ENCODE data around the gene TLCD3B.

TLCD3B gene

DNA sequence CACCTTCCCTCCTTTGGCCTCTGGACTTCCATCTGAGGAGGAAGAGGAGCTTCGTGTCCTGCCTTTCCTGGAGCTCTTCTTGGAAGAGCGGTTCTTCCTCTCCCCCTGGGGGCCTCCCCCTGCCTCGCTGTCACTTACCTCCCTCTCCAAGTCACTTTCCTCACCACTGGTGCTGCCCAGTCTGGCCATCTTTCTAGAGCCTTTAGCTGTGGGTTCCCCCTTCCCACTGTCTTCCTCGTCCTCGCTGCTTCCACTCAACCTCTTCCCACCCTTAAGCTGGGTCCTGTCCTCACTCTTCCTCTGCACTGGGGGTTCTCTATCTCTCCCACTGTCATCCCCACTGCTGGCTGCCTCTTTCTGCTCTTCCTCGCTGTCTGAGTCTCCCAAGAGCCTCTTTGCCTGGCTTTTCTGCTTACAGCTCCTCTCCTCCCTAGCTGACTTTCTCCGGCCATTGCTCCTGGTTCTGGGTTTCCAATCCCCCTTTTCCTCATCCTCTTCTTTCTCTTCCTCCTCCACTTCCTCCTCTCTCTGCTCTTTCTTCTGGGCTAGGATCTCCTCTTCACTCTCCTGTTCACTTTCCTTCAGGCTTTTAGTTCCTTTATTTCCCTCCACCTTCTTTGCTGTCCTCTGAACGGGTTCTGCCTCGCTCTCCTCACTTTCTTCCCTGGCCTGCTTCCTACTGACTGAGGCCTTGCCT, 37.0 kb downstream of the TLCD3B start:
- H3K27me3 ChIP-seq (ENCODE audit: control insufficient read depth in 1 of 2, insufficient read depth in 2 of 2, low read length in 2 of 2): no peaks in the 10 kb centered on the region
- H3K9me3 ChIP-seq (ENCODE audit: control insufficient read depth in 2 of 2, low read length in 2 of 2): no peaks in the 10 kb centered on the region
- H3K9ac ChIP-seq (ENCODE audit: low read length in 2 of 2): peak overlapping the region; percentile 96 to 98
- peaks cover 22% of the 10 kb centered on the region for H3K4me1 ChIP-seq (ENCODE audit: control insufficient read depth, insufficient read depth, low read length)
- peak overlapping the region; percentile 99 for H3K27ac ChIP-seq (ENCODE audit: low read length)
- peaks cover 28 to 32% of the 10 kb centered on the region in 2 donors for H3K36me3 ChIP-seq (ENCODE audit: control insufficient read depth in 2 of 2, insufficient read depth in 2 of 2, low read length in 2 of 2)
- peak overlapping the region in 1 of 2 donors; percentile 96 for H3K4me3 ChIP-seq (ENCODE audit: low read length in 2 of 2)

DNA sequence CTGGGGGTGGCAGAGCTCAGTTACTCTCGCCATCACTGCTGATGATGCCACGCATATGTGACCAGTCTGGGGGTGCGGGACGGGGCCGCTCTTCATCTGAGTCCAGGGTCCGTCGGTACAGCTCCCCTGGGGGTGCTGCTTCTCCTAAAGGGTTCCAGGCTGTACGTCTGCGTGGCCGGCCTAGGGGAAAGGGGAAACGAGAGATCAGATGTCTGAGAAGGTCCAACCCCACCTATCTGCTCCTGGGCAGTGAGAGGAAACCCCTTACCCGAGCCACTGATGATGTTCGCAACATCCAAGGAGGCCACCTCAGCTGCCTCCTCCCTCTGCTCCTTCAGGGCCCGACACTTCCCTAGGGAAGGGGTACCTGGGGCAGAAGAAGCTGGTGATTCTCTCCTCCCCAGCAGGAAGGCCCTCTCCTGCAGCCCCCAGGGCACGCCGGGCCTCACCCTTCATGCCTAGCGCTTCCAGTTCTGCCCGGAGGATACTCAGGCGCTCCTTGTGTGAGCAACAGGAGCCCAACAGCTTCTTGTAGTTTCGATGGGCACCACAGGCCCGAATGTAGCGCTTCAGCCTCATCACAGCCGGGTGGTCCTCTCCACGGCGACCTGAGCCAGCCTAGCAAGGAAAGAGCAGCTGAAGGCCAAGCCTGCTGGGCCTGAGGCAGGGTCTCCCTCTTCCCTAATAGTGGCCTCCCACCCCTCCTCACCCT, 37.7 kb downstream of the TLCD3B start:
- H3K4me3 ChIP-seq (ENCODE audit: low read length in 2 of 2): no peak overlapping the region
- no peaks in the 10 kb centered on the region for H3K27me3 ChIP-seq (ENCODE audit: control insufficient read depth in 1 of 2, insufficient read depth in 2 of 2, low read length in 2 of 2)
- peaks cover 32 to 34% of the 10 kb centered on the region in 2 donors for H3K36me3 ChIP-seq (ENCODE audit: control insufficient read depth in 2 of 2, insufficient read depth in 2 of 2, low read length in 2 of 2)
- no peak overlapping the region for H3K9ac ChIP-seq (ENCODE audit: low read length in 2 of 2)
- no peak overlapping the region for H3K27ac ChIP-seq (ENCODE audit: low read length)
- peaks cover 22% of the 10 kb centered on the region for H3K4me1 ChIP-seq (ENCODE audit: control insufficient read depth, insufficient read depth, low read length)
- H3K9me3 ChIP-seq (ENCODE audit: control insufficient read depth in 2 of 2, low read length in 2 of 2): no peaks in the 10 kb centered on the region

DNA sequence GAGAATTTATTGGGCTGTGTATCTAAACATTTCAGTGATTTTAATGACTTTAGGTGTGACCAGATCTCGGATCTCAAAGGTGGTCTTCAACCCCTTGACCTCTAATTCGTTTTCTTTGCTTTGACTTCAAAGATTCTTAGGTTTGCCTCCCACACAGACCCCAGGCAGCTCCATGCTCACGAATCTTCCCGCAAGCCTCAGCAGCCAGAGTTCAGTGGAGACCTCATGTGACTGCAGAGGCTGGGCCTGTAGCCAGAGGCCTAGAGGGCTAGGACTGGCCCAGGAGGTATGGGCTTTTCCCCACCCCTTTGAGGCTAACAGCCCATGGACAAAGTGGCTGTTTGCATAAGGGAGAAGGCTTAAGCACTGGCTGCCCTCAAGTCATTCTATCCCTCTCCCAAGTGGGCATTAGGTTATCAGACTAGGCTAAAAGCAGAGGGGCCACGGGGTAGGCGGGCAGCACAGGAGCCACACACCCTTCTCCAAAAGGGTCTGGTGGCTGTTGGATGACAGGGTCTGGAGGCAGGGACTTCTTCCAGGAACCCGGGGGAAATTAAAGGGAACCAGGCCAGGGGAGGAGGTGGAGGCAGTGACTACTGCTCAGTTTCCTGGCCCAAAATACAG, 38.6 kb downstream of the TLCD3B start:
- Histone ChIP-seq H3K27ac (ENCODE audit: low read length) (peak overlapping the region; percentile 11), H3K36me3 (ENCODE audit: control insufficient read depth in 2 of 2, insufficient read depth in 2 of 2, low read length in 2 of 2) (peaks cover 34 to 37% of the 10 kb centered on the region in 2 donors), H3K27me3 (ENCODE audit: control insufficient read depth in 1 of 2, insufficient read depth in 2 of 2, low read length in 2 of 2) (no peaks in the 10 kb centered on the region), H3K4me1 (ENCODE audit: control insufficient read depth, insufficient read depth, low read length) (peaks cover 22% of the 10 kb centered on the region), H3K9ac (ENCODE audit: low read length in 2 of 2) (no peak overlapping the region), H3K9me3 (ENCODE audit: control insufficient read depth in 2 of 2, low read length in 2 of 2) (no peaks in the 10 kb centered on the region), H3K4me3 (ENCODE audit: low read length in 2 of 2) (no peak overlapping the region)

DNA sequence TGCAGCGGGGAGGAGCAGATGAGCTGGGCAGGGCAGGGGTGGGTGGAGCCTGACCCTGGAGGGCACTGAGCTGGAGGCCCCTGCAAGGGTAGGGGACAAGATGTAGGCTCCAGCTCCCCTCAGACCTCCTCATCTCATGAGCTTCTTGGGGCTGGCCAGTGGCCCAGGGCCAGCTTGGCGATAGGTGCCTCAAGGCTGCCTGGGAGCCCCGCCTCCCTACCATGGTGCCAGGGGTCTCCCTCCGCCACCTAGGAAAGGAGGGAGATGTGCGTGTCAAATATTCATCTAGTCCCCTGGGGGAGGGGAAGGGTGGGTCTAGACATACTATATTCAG, 39.5 kb downstream of the TLCD3B start:
- peak overlapping the region; percentile 11 for H3K27ac ChIP-seq (ENCODE audit: low read length)
- peaks cover 38 to 42% of the 10 kb centered on the region in 2 donors for H3K36me3 ChIP-seq (ENCODE audit: control insufficient read depth in 2 of 2, insufficient read depth in 2 of 2, low read length in 2 of 2)
- no peak overlapping the region for H3K9ac ChIP-seq (ENCODE audit: low read length in 2 of 2)
- peaks cover 17% of the 10 kb centered on the region for H3K4me1 ChIP-seq (ENCODE audit: control insufficient read depth, insufficient read depth, low read length)
- H3K9me3 ChIP-seq (ENCODE audit: control insufficient read depth in 2 of 2, low read length in 2 of 2): no peaks in the 10 kb centered on the region
- no peaks in the 10 kb centered on the region for H3K27me3 ChIP-seq (ENCODE audit: control insufficient read depth in 1 of 2, insufficient read depth in 2 of 2, low read length in 2 of 2)
- no peak overlapping the region for H3K4me3 ChIP-seq (ENCODE audit: low read length in 2 of 2)

DNA sequence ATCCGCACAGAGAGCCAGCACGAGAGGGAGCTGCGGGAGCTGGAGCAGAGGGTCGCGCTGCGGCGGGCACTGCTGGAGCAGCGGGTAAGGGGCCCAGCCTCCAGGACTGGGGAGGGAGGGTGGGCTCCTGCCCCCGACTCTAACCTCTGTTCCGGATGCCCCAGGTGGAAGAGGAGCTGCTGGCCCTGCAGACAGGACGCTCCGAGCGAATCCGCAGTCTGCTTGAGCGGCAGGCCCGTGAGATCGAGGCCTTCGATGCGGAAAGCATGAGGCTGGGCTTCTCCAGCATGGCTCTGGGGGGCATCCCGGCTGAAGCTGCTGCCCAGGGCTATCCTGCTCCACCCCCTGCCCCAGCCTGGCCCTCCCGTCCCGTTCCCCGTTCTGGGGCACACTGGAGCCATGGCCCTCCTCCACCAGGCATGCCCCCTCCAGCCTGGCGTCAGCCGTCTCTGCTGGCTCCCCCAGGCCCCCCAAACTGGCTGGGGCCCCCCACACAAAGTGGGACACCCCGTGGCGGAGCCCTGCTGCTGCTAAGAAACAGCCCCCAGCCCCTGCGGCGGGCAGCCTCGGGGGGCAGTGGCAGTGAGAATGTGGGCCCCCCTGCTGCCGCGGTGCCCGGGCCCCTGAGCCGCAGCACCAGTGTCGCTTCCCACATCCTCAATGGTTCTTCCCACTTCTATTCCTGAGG, 40.0 kb downstream of the TLCD3B start:
- no peak overlapping the region for H3K4me3 ChIP-seq (ENCODE audit: low read length in 2 of 2)
- H3K9me3 ChIP-seq (ENCODE audit: control insufficient read depth in 2 of 2, low read length in 2 of 2): no peaks in the 10 kb centered on the region
- no peak overlapping the region for H3K9ac ChIP-seq (ENCODE audit: low read length in 2 of 2)
- no peak overlapping the region for H3K27ac ChIP-seq (ENCODE audit: low read length)
- peaks cover 43 to 47% of the 10 kb centered on the region in 2 donors for H3K36me3 ChIP-seq (ENCODE audit: control insufficient read depth in 2 of 2, insufficient read depth in 2 of 2, low read length in 2 of 2)
- H3K4me1 ChIP-seq (ENCODE audit: control insufficient read depth, insufficient read depth, low read length): peaks cover 13% of the 10 kb centered on the region
- H3K27me3 ChIP-seq (ENCODE audit: control insufficient read depth in 1 of 2, insufficient read depth in 2 of 2, low read length in 2 of 2): no peaks in the 10 kb centered on the region

DNA sequence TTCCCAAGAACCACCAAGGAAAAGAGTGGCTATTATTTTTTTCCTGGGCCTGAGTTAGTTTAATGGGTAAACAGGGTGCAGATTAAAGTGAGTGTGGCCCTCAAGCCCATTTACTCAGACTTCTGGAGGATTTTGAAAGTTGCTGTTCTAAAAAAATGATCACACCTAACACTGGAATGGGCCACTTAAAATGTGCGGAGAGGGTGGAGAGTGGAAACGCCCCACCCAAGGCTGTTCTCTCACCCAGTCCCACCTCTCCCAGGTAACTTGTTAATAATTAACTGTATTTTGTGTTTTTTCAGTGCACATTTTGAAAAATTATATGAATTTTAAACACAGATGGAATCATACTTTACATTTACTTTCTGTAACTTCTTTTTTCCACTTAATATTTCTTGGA, 41.0 kb downstream of the TLCD3B start:
- Histone ChIP-seq H3K9me3 (ENCODE audit: control insufficient read depth in 2 of 2, low read length in 2 of 2) (no peaks in the 10 kb centered on the region), H3K27me3 (ENCODE audit: control insufficient read depth in 1 of 2, insufficient read depth in 2 of 2, low read length in 2 of 2) (no peaks in the 10 kb centered on the region), H3K4me1 (ENCODE audit: control insufficient read depth, insufficient read depth, low read length) (peaks cover 10% of the 10 kb centered on the region), H3K4me3 (ENCODE audit: low read length in 2 of 2) (no peak overlapping the region), H3K36me3 (ENCODE audit: control insufficient read depth in 2 of 2, insufficient read depth in 2 of 2, low read length in 2 of 2) (peaks cover 53 to 57% of the 10 kb centered on the region in 2 donors), H3K27ac (ENCODE audit: low read length) (no peak overlapping the region), H3K9ac (ENCODE audit: low read length in 2 of 2) (no peak overlapping the region)

DNA sequence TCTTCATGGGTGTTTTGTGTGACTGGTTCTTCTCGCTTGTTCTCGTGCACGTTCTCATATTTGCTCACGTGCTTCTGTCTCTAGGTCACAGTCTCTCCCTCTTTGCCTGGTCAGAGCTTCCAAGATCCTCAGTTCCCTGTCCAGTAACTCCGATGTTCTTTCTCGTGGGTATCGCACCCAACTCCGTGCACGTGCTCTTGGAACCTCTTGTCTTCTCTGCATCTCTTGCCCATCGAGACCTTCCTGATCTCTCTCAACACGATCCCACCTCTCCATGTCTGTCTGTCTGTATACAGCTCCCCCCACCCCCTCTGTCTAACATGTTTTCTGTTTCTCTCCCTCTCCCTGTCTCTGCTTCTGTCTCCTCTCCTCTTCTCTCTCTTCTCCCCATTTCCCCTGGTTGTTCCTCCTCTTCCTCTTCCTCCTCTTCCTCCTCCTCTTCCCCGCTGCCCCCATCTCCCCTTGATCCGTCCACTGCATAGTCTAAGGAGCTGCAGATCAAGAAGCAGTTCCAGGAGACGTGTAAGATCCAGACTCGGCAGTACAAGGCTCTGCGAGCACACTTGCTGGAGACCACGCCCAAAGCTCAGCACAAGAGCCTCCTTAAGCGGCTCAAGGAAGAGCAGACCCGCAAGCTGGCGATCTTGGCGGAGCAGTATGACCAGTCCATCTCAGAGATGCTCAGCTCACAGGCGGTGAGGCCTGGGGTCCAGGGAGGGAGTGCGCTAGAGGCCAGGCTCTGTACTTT, 41.8 kb downstream of the TLCD3B start:
- no peak overlapping the region for H3K27ac ChIP-seq (ENCODE audit: low read length)
- H3K36me3 ChIP-seq (ENCODE audit: control insufficient read depth in 2 of 2, insufficient read depth in 2 of 2, low read length in 2 of 2): peaks cover 61 to 65% of the 10 kb centered on the region in 2 donors
- no peaks in the 10 kb centered on the region for H3K9me3 ChIP-seq (ENCODE audit: control insufficient read depth in 2 of 2, low read length in 2 of 2)
- H3K4me3 ChIP-seq (ENCODE audit: low read length in 2 of 2): no peak overlapping the region
- H3K4me1 ChIP-seq (ENCODE audit: control insufficient read depth, insufficient read depth, low read length): peaks cover 2% of the 10 kb centered on the region
- no peak overlapping the region for H3K9ac ChIP-seq (ENCODE audit: low read length in 2 of 2)
- H3K27me3 ChIP-seq (ENCODE audit: control insufficient read depth in 1 of 2, insufficient read depth in 2 of 2, low read length in 2 of 2): no peaks in the 10 kb centered on the region

DNA sequence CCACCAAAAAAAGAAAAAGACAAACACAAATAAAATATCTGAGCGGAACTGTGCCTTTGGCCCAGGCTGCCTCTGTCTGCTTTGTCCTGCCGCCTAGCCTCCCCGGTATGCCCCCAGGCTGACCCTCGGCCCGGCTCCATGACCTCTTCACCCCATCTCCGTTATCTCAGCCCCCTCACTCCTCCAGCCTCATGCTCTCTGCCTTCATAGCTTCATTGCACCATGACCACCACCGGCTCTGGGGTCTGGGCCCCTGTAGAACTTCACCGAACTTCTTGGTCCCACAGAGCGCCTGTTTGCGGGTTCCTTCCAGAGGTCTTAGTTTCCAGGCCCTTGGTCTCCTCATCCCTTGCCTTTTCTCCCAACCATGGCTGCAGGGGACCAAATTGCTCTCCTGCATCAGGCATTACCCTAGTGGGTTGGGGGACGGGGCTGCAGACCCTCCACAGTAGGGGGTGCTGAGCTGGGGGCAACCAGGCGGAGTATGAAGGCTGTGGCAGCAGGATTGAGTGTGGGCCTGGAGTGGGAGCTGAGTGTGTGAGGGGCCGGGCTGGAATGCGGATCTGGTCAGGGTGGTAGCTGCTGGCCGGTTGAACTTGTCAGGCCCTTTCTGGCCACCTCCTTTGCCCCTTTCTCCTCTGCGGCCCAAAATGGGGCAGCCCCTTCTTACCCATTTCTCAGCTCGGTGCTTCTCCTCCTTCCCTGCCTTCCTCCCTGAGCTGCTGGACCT, 42.6 kb downstream of the TLCD3B start:
- Histone ChIP-seq H3K9ac (ENCODE audit: low read length in 2 of 2) (no peak overlapping the region), H3K9me3 (ENCODE audit: control insufficient read depth in 2 of 2, low read length in 2 of 2) (no peaks in the 10 kb centered on the region), H3K36me3 (ENCODE audit: control insufficient read depth in 2 of 2, insufficient read depth in 2 of 2, low read length in 2 of 2) (peaks cover 66 to 68% of the 10 kb centered on the region in 2 donors), H3K27me3 (ENCODE audit: control insufficient read depth in 1 of 2, insufficient read depth in 2 of 2, low read length in 2 of 2) (no peaks in the 10 kb centered on the region), H3K4me3 (ENCODE audit: low read length in 2 of 2) (no peak overlapping the region), H3K27ac (ENCODE audit: low read length) (no peak overlapping the region), H3K4me1 (ENCODE audit: control insufficient read depth, insufficient read depth, low read length) (no peaks in the 10 kb centered on the region)

DNA sequence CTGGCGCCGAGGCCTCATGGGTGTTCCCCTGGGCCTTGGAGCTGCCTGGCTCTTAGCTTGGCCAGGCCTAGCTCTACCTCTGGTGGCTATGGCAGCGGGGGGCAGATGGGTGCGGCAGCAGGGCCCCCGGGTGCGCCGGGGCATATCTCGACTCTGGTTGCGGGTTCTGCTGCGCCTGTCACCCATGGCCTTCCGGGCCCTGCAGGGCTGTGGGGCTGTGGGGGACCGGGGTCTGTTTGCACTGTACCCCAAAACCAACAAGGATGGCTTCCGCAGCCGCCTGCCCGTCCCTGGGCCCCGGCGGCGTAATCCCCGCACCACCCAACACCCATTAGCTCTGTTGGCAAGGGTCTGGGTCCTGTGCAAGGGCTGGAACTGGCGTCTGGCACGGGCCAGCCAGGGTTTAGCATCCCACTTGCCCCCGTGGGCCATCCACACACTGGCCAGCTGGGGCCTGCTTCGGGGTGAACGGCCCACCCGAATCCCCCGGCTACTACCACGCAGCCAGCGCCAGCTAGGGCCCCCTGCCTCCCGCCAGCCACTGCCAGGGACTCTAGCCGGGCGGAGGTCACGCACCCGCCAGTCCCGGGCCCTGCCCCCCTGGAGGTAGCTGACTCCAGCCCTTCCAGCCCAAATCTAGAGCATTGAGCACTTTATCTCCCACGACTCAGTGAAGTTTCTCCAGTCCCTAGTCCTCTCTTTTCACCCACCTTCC, 43.5 kb downstream of the TLCD3B start:
- no peak overlapping the region for H3K27ac ChIP-seq (ENCODE audit: low read length)
- no peak overlapping the region for H3K4me3 ChIP-seq (ENCODE audit: low read length in 2 of 2)
- H3K9ac ChIP-seq (ENCODE audit: low read length in 2 of 2): no peak overlapping the region
- H3K36me3 ChIP-seq (ENCODE audit: control insufficient read depth in 2 of 2, insufficient read depth in 2 of 2, low read length in 2 of 2): peaks cover 68 to 70% of the 10 kb centered on the region in 2 donors
- H3K9me3 ChIP-seq (ENCODE audit: control insufficient read depth in 2 of 2, low read length in 2 of 2): no peaks in the 10 kb centered on the region
- H3K4me1 ChIP-seq (ENCODE audit: control insufficient read depth, insufficient read depth, low read length): no peaks in the 10 kb centered on the region
- H3K27me3 ChIP-seq (ENCODE audit: control insufficient read depth in 1 of 2, insufficient read depth in 2 of 2, low read length in 2 of 2): no peaks in the 10 kb centered on the region

Data from stomach smooth muscle (tissue), 2 donors.